H1 (cell line): ENCODE results near the gene PNPLA1. TPM values are rescaled to one million over a fixed set of nuclear protein-coding genes. Genes with fewer than 3 reads are reported as not detected.

Experiments used
- CTCF ChIA-PET: fragments of 300-600 bp; sonication (Branson Sonifier 250); formaldehyde crosslinking; loops from one replicate; lab custom pipeline; 2021; ENCODE audit not compliant: partially characterized antibody; lab: Charles Lee
- POLR2A ChIA-PET: fragments of 300-600 bp; sonication (Branson Sonifier 250); formaldehyde crosslinking; loops from one replicate; lab custom pipeline; 2021; ENCODE audit warnings: inconsistent platforms; ENCODE audit not compliant: partially characterized antibody; lab: Charles Lee
- DNase-seq, 2 experiments: peaks; one replicate each; pipeline versions ENCODE4 v3.0.0 to v3.0.0-alpha.2; 2010 to 2022; ENCODE audit warnings: low spot score in 2 of 2, low read depth in 1 of 2, mixed read lengths in 1 of 2
- FAIRE-seq: peaks from 2 replicates; lab custom pipeline; 2011; peaks lifted over from hg19 to GRCh38; lab: Jason Lieb, UNC
- H2AFZ ChIP-seq: 2 replicates; pipeline ENCODE4 v1.8.1; 2012; ENCODE audit warnings: low read length, inconsistent platforms
- H2AK5ac ChIP-seq: 2 replicates; pipeline ENCODE4 v1.6.1; 2013; ENCODE audit warnings: low read depth, low read length
- H2BK120ac ChIP-seq: replicated peaks from 2 replicates; pipeline ENCODE3; 2013; ENCODE audit warnings: low read depth, low read length, inconsistent platforms
- H2BK12ac ChIP-seq: 2 replicates; pipeline ENCODE4 v1.6.1; 2013; ENCODE audit warnings: low read depth, low read length
- H2BK15ac ChIP-seq: 2 replicates; pipeline ENCODE4 v1.6.1; 2013; ENCODE audit warnings: low read length
- H2BK20ac ChIP-seq: 2 replicates; pipeline ENCODE4 v1.6.1; 2013; ENCODE audit warnings: low read length
- H2BK5ac ChIP-seq: 2 replicates; pipeline ENCODE4 v1.6.1; 2013; ENCODE audit warnings: low read depth, low read length
- H3K14ac ChIP-seq: 2 replicates; pipeline ENCODE4 v1.6.1; 2013; ENCODE audit warnings: inconsistent platforms; ENCODE audit not compliant: insufficient read length
- H3K18ac ChIP-seq: 2 replicates; pipeline ENCODE4 v1.6.1; 2013; ENCODE audit warnings: low read length; ENCODE audit errors: extremely low read depth
- H3K23ac ChIP-seq: 2 replicates; pipeline ENCODE4 v1.6.1; 2013; ENCODE audit warnings: inconsistent platforms; ENCODE audit not compliant: insufficient read length
- H3K23me2 ChIP-seq: 2 replicates; pipeline ENCODE4 v1.6.1; 2013; ENCODE audit warnings: low read depth, low read length
- H3K27ac ChIP-seq: 2 replicates; pipeline ENCODE4 v1.6.1; 2011; ENCODE audit warnings: low read depth, low read length, inconsistent platforms
- H3K27me3 ChIP-seq, 4 experiments: replicated peaks in 1 of 4; 1 replicate in 1 of 4; 2 replicates in 3 of 4; pipeline versions ENCODE4 v1.6.1 to v1.8.1; 2011 to 2013; ENCODE audit warnings: low read length in 3 of 4, mild to moderate bottlenecking in 3 of 4, inconsistent platforms in 2 of 4, mixed read lengths in 2 of 4, moderate library complexity in 1 of 4; ENCODE audit not compliant: control insufficient read depth in 3 of 4, insufficient read depth in 3 of 4; ENCODE audit errors: extremely low read depth in 1 of 4
- H3K36me3 ChIP-seq, 4 experiments: 2 replicates each; pipeline versions ENCODE4 v1.6.1 to v1.8.1; 2011 to 2013; ENCODE audit warnings: mild to moderate bottlenecking in 4 of 4, low read length in 3 of 4, moderate library complexity in 2 of 4, control low read depth in 1 of 4, inconsistent platforms in 1 of 4; ENCODE audit not compliant: insufficient read depth in 4 of 4, control insufficient read depth in 2 of 4
- H3K4ac ChIP-seq: replicated peaks from 2 replicates; pipeline ENCODE3; 2013; ENCODE audit warnings: low read length, low read depth, mixed read lengths, inconsistent platforms; ENCODE audit not compliant: insufficient read length
- H3K4me1 ChIP-seq, 4 experiments: replicated peaks in 1 of 4; 1 replicate in 1 of 4; 2 replicates in 3 of 4; pipeline versions ENCODE4 v1.6.1 to v1.8.1; 2011 to 2013; ENCODE audit warnings: low read length in 3 of 4, inconsistent platforms in 2 of 4, mixed read lengths in 1 of 4; ENCODE audit not compliant: insufficient read depth in 4 of 4, control insufficient read depth in 3 of 4
- H3K4me2 ChIP-seq, 2 experiments: 2 replicates each; pipeline versions ENCODE4 v1.6.1 to v1.8.1; 2011 to 2013; ENCODE audit warnings: low read depth in 2 of 2, low read length in 2 of 2, control low read depth in 1 of 2, inconsistent platforms in 1 of 2, mild to moderate bottlenecking in 1 of 2; ENCODE audit not compliant: insufficient read depth in 1 of 2
- H3K4me3 ChIP-seq, 4 experiments: fragments of 200-600, 300-600 bp in 1 of 4; sonication (generic), shearing (Covaris generic), sonication (Bioruptor Twin) in 1 of 4; 2 replicates each; pipeline versions ENCODE4 v1.5.1 to v1.8.1; 2011 to 2016; ENCODE audit warnings: low read length in 4 of 4, low read depth in 3 of 4, control low read depth in 2 of 4, inconsistent platforms in 2 of 4, mild to moderate bottlenecking in 2 of 4, mixed read lengths in 1 of 4, moderate library complexity in 1 of 4; ENCODE audit not compliant: insufficient read depth in 2 of 4; ENCODE audit errors: extremely low read depth in 1 of 4
- H3K56ac ChIP-seq: replicated peaks from 2 replicates; pipeline ENCODE3; 2013; ENCODE audit warnings: low read depth, mild to moderate bottlenecking, mixed read lengths, low read length, inconsistent platforms; ENCODE audit not compliant: insufficient read length
- H3K79me1 ChIP-seq: 2 replicates; pipeline ENCODE4 v1.6.1; 2013; ENCODE audit warnings: low read depth, low read length, control low read depth
- H3K79me2 ChIP-seq, 2 experiments: 2 replicates each; pipeline versions ENCODE4 v1.6.1 to v1.8.1; 2012 to 2013; ENCODE audit warnings: low read length in 2 of 2, mild to moderate bottlenecking in 2 of 2, inconsistent platforms in 1 of 2; ENCODE audit not compliant: insufficient read depth in 2 of 2, control insufficient read depth in 1 of 2
- H3K9ac ChIP-seq, 4 experiments: replicated peaks in 1 of 4; 1 replicate in 1 of 4; 2 replicates in 3 of 4; pipeline versions ENCODE4 v1.6.1 to v1.8.1; 2011 to 2013; ENCODE audit warnings: low read depth in 3 of 4, low read length in 3 of 4, control low read depth in 2 of 4, mild to moderate bottlenecking in 2 of 4, moderate library complexity in 2 of 4, inconsistent platforms in 1 of 4; ENCODE audit errors: extremely low read depth in 1 of 4
- H3K9me3 ChIP-seq, 2 experiments: 2 replicates each; pipeline versions ENCODE4 v1.6.1 to v1.8.1; 2012 to 2013; ENCODE audit warnings: mild to moderate bottlenecking in 2 of 2, moderate library complexity in 2 of 2, control low read depth in 1 of 2, inconsistent platforms in 1 of 2, low read depth in 1 of 2, low read length in 1 of 2, mixed read lengths in 1 of 2; ENCODE audit not compliant: insufficient read depth in 2 of 2
- H4K20me1 ChIP-seq, 2 experiments: replicated peaks in 1 of 2; 2 replicates each; pipeline versions ENCODE3 to v1.8.1; 2011 to 2013; ENCODE audit warnings: inconsistent platforms in 2 of 2, low read length in 2 of 2, mild to moderate bottlenecking in 1 of 2; ENCODE audit not compliant: insufficient read depth in 2 of 2, control insufficient read depth in 1 of 2
- H4K5ac ChIP-seq: 2 replicates; pipeline ENCODE4 v1.6.1; 2013; ENCODE audit warnings: low read length, low read depth, mixed read lengths, inconsistent platforms; ENCODE audit not compliant: insufficient read length
- H4K8ac ChIP-seq: 2 replicates; pipeline ENCODE4 v1.8.0; 2013; ENCODE audit warnings: mild to moderate bottlenecking, moderate library complexity, low read length, inconsistent platforms; ENCODE audit not compliant: insufficient read depth; ENCODE audit errors: extremely low read depth
- H4K91ac ChIP-seq: replicated peaks from 2 replicates; pipeline ENCODE3; 2013; ENCODE audit warnings: low read length, mixed read lengths, inconsistent platforms; ENCODE audit not compliant: insufficient read length
- CEBPB ChIP-seq: IDR thresholded peaks from 2 replicates; pipeline ENCODE4 v1.6.1; 2012; ENCODE audit warnings: low read depth, low read length
- FOSL1 ChIP-seq: IDR thresholded peaks from 2 replicates; pipeline ENCODE4 v1.6.1; 2011; ENCODE audit warnings: mild to moderate bottlenecking, low read depth, low read length, moderate library complexity; ENCODE audit not compliant: insufficient read depth
- GABPA ChIP-seq: IDR thresholded peaks from 2 replicates; pipeline ENCODE4 v1.6.1; 2011; ENCODE audit warnings: mild to moderate bottlenecking, low read length, moderate library complexity, borderline replicate concordance; ENCODE audit not compliant: insufficient read depth
- HDAC2 ChIP-seq, 2 experiments: fragments of 300-600 bp in 1 of 2; sonication (generic) in 1 of 2; IDR thresholded peaks; 2 replicates each; pipeline ENCODE4 v1.6.1; 2011 to 2012; ENCODE audit warnings: low read depth in 2 of 2, low read length in 2 of 2, mild to moderate bottlenecking in 2 of 2, moderate library complexity in 2 of 2, borderline replicate concordance in 1 of 2, inconsistent platforms in 1 of 2
- KDM4A ChIP-seq: IDR thresholded peaks from one replicate; pipeline ENCODE4 v1.7.1; 2012; ENCODE audit warnings: low read depth, mild to moderate bottlenecking, moderate library complexity, low read length, inconsistent platforms; ENCODE audit not compliant: severe bottlenecking
- NANOG ChIP-seq: IDR thresholded peaks from 2 replicates; pipeline ENCODE4 v1.6.1; 2011; ENCODE audit warnings: low read length, low read depth, mild to moderate bottlenecking, inconsistent platforms; ENCODE audit not compliant: insufficient read depth, poor library complexity, severe bottlenecking
- RNF2 ChIP-seq: fragments of 200-900, 300-1000 bp; sonication (generic); IDR thresholded peaks from 2 replicates; pipeline ENCODE4 v1.7.1; 2016; ENCODE audit warnings: borderline replicate concordance, low read depth, mild to moderate bottlenecking, antibody characterized with exemption, low read length; ENCODE audit not compliant: poor library complexity, severe bottlenecking; ENCODE audit errors: missing control alignments
- SIX5 ChIP-seq: IDR thresholded peaks from 2 replicates; pipeline ENCODE4 v1.6.1; 2011; ENCODE audit warnings: mild to moderate bottlenecking, low read depth, low read length
- SP2 ChIP-seq: IDR thresholded peaks from 2 replicates; pipeline ENCODE4 v1.6.1; 2012; ENCODE audit warnings: mild to moderate bottlenecking, low read length, inconsistent platforms
- SRF ChIP-seq: IDR thresholded peaks from 2 replicates; pipeline ENCODE4 v1.6.1; 2011; ENCODE audit warnings: mild to moderate bottlenecking, low read depth, low read length, moderate library complexity
- TAF7 ChIP-seq: optimal IDR thresholded peaks from 2 replicates; pipeline ENCODE3; 2011; ENCODE audit warnings: low read depth, mild to moderate bottlenecking, inconsistent platforms, low read length, moderate library complexity, borderline replicate concordance
- TEAD4 ChIP-seq: IDR thresholded peaks from 2 replicates; pipeline ENCODE4 v1.6.1; 2012; ENCODE audit warnings: low read depth, low read length, inconsistent platforms, mixed read lengths
- YY1 ChIP-seq: IDR thresholded peaks from 2 replicates; pipeline ENCODE4 v1.6.1; 2011; ENCODE audit warnings: low read depth, mild to moderate bottlenecking, low read length
- ZNF274 ChIP-seq: IDR thresholded peaks from 2 replicates; pipeline ENCODE4 v1.7.0; 2012; ENCODE audit warnings: low read length, borderline replicate concordance; ENCODE audit errors: extremely low read depth
- WGBS, 2 experiments: shearing (Covaris generic) in 1 of 2; methylation state at CpG; one replicate each; pipeline versions ENCODE4 v1.1.6 to v1.1.7; 2013 to 2015; ENCODE audit warnings: low lambda C conversion rate in 2 of 2, mixed read lengths in 2 of 2, inconsistent platforms in 1 of 2, low coverage in 1 of 2, missing lambda C conversion rate in 1 of 2; ENCODE audit not compliant: insufficient replicate concordance in 2 of 2, insufficient coverage in 1 of 2, insufficient read length in 1 of 2; ENCODE audit errors: extremely low coverage in 1 of 2, missing lambda C conversion rate in 1 of 2; 5-methylcytosine and 5-hydroxymethylcytosine counted together
- polyA plus RNA-seq, 7 experiments: library from polyadenylated mRNA; depleted of rRNA in 3 of 7; stranded (reverse) in 5 of 7; unstranded in 2 of 7; fragments of >200 nt in 5 of 7; fragments of 200-250 nt in 2 of 7; gene quantifications; 1 replicate in 5 of 7; 2 replicates in 1 of 7; 4 replicates in 1 of 7; pipeline versions ENCODE4 v1.2.1 to v1.2.3, GENCODE V29; 2011 to 2013; ENCODE audit warnings: missing spikeins in 2 of 7, mixed read lengths in 2 of 7
- total RNA-seq: library from RNA; stranded (reverse); fragmentation: NEBNext Ultra II Directional; extraction: Animal tissue kit (Norgen Biotek cat#: 25700); gene quantifications from 2 replicates; pipeline ENCODE4 v1.2.1, GENCODE V29; 2021

Gene PNPLA1
- total and polyA plus RNA-seq, 2 of the 8 experiments (the other 6 are each of a cell fraction or from before 2014, with no cell fraction given), result not detected

GRCh38 chr6:36331381-36331780 is 61.5 kb downstream of the PNPLA1 start:
- Histone ChIP-seq H2BK5ac (no peak overlapping the region), H3K14ac (no peak overlapping the region), H2BK12ac (no peak overlapping the region), H2BK15ac (no peak overlapping the region), H2BK120ac (no peak overlapping the region), H4K91ac (no peak overlapping the region), H3K23ac (no peak overlapping the region), H4K5ac (no peak overlapping the region), H3K36me3 (no peaks in the 10 kb centered on the region), H3K56ac (no peak overlapping the region), H3K4me1 (peaks cover 0 to 12% (median 5%) of the 10 kb centered on the region in 4 experiments; a peak in 6 of 7 replicates), H3K9ac (no peak overlapping the region), H2AK5ac (no peak overlapping the region), H2BK20ac (no peak overlapping the region), H3K79me1 (no peaks in the 10 kb centered on the region), H3K4ac (no peak overlapping the region), H2AFZ (no peak overlapping the region), H3K23me2 (no peaks in the 10 kb centered on the region), H3K27ac (no peak overlapping the region), H4K8ac (no peak overlapping the region), H3K4me2 (no peak overlapping the region), H3K9me3 (no peaks in the 10 kb centered on the region), H3K79me2 (no peaks in the 10 kb centered on the region), H4K20me1 (peaks cover 0 to 2% of the 10 kb centered on the region in 2 experiments), H3K4me3 (no peak overlapping the region), H3K18ac (no peak overlapping the region), H3K27me3 (peaks cover 0 to 3% (median under 1%) of the 10 kb centered on the region in 4 experiments; a peak in 2 of 7 replicates)
- ChIA-PET CTCF (interaction anchor here (2.4 to 3.6 kb wide), 2 partner anchors 27 to 29 kb away, joined by 11 to 20 read pairs; no protein-coding TSS in a partner anchor), POLR2A (no interaction called here)
- no peak for FAIRE-seq
- no peak for DNase-seq
- 76% methylated on average over 6 of the region's 6 CpGs; no CpG with 5 or more reads in 1 of the 2 experiments for WGBS, 2 experiments
- TF ChIP-seq KDM4A, result no peak
- no peak for TF ChIP-seq NANOG
- no peak for TF ChIP-seq TAF7
- no peak for TF ChIP-seq ZNF274
- TF ChIP-seq RNF2, result no peak
- TF ChIP-seq TEAD4, result no peak
- TF ChIP-seq CEBPB, result no peak
- no peak for TF ChIP-seq SP2
- no peak for TF ChIP-seq GABPA
- no peak for TF ChIP-seq HDAC2 (IDR thresholded peaks at IDR 0.05; ENCODE audit: borderline replicate concordance in 1 of 2, low read depth in 2 of 2, low read length in 2 of 2)
- TF ChIP-seq SIX5, result no peak
- no peak for TF ChIP-seq FOSL1
- no peak for TF ChIP-seq YY1
- no peak for TF ChIP-seq SRF
